HG02970 (cell line): Measurements from ENCODE around the gene EMID1.
"Not testable (repeated sequence)": the region's sequence is repeated elsewhere in the genome, so short reads cannot be mapped to it uniquely, and the experiment has no call there.

Experiments
- ATAC-seq: cut with Tn5 transposase; IDR thresholded peaks from one replicate; pipeline ENCODE4 v1.9.1; 2021; ENCODE audit warnings: mild to moderate bottlenecking, moderate library complexity, moderate number of reproducible peaks; ENCODE audit not compliant: unreplicated experiment, low FRiP score

The EMID1 gene

DNA sequence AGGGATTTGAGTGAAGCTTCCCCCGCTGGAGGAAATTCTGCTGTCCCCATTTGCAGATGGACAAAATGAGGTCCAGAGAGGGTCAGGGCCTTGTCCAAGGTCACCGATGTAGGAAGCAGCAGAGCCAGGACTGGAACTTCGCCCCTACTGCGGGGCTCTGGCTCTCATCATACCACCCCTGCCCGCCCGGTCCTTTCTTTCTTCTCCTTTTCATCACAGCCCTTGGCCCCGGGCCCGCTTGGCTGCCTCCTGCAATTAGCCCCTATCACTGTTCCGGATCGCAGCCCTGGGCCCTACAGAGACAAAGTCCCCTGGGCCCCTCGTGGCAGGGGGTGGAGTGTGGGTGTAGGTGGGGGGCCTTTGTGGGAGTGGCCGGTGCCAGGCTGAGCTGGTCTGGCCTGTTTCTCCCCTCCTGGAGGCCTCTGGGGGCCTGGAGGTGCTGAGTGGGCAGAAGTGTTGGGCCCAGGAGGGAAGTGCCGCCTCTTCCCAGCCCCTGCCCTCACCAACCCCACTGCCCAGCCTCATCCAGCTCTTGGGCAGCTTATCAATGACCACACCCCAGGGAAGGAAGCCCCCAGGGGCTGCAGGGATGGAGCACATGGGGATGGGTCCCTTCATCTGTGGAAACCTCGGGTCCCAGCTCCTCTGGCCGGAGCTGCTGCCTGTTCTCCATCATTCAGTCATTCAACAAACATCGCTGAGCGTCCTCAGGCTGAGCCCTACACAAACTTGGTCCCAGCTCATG, 3.4 kb downstream of the EMID1 start:
- ATAC-seq: no peak

DNA sequence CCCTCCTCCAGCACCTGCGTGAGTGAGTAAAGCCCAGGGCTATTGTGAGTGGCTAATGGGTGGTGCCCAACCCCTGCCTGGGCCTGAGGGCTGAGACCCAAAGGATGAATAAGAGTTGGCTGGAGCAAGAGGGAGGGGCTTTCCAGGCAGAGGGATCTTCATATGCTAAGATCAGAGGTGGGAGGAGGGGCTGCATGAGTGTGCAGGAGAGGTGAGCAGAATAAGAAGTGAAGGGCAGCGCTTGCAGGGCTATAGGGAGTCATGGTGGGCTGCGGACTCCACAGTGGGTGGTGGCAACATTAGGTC, 3.9 kb downstream of the EMID1 start:
- no peak for ATAC-seq

DNA sequence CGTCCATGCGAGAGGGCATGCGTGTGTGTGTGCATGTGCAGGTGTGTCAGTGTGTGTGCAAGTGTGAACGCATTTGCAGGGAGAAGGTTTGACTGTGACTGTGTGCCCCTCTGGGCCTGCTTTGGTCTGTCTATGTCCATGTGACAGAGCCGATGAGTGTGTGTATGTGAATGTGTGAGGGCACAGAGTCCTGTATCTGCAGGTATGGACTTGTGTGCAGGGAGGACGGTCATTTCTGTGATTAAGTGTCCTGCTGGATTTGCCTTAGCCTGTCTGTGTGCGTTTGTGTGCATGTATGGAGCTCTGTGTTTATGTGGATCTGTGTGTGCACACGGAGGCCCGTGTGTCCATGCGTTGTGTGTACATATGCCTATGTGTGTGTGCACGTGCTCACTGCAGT, 5.4 kb downstream of the EMID1 start:
- no peak for ATAC-seq

DNA sequence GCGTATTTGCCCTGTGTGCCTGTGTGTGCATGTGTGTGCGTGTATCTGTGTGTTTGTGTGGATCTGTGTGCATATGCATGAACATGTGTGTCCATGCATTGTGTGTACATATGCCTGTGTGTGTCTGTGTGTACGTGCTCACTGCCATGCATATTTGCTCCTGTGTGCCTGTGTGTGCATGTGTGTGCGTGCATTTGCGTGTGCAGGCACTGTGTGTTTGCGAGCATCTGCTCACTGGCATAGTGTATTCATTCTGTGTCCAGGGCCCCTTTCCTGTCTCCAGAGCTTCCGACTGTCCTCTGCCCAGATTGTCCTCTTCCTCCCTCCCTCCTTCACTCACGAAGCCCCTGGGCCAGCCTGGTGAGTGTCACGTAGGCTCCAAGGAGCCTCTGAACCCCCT, 5.8 kb downstream of the EMID1 start:
- ATAC-seq: no peak

DNA sequence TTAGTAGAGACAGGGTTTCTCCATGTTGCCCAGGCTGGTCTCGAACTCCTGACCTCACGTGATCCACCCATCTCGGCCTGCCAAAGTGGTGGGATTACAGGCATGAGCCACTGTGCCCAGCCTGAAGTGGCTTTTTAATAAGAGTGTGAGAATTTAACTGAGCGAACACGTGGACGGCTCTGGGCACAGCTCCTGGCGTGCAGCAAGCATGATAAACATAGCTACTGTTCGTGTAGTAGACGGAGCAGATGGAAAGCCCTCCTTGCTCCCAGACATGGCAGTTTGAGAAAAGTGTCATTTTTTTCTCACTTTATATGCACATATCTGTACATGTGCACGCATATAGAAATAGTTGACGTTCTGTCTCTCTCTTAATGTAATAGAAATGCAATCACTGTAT, 7.0 kb downstream of the EMID1 start:
- no peak for ATAC-seq

DNA sequence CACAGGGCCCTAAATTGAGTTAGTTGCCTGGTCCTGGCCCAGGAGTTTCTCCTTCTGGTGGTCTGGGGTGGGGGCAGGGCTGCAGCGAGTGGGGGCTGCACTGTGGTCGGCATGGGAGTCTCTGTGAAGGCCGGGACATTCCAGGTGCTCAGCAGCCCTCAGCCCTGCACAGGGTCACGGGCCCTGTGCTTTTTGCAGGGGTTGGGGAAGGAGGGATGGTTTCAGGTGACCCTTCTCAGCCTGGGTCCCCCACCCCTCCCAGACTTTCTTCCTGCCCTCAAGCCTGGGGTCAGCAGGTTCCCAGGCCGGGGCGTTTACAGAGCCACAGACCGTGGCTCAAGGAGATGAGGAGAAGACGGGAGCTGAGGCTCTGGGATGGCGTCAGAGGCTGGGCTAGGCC, 7.8 kb downstream of the EMID1 start:
- no peak for ATAC-seq

DNA sequence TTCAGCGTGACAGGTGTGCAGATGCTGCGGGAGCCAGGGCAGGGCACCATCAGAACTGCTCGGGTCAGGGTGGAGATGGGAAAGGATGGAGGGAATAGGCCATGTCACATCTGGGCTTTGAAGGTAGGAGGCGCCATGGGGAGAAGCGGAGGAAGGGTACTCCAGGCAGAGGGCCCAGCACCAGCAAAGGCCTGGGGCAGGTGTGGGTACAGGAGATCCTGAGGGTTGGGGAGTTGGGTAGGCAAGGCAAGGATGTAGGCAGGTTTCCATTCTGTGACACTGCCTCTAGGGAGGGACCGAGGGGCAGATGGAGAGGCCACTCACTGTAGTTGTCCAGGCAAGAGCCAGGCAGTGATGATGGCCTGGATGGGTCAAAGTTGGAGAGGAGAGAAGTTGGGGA, 8.5 kb downstream of the EMID1 start:
- no peak for ATAC-seq

DNA sequence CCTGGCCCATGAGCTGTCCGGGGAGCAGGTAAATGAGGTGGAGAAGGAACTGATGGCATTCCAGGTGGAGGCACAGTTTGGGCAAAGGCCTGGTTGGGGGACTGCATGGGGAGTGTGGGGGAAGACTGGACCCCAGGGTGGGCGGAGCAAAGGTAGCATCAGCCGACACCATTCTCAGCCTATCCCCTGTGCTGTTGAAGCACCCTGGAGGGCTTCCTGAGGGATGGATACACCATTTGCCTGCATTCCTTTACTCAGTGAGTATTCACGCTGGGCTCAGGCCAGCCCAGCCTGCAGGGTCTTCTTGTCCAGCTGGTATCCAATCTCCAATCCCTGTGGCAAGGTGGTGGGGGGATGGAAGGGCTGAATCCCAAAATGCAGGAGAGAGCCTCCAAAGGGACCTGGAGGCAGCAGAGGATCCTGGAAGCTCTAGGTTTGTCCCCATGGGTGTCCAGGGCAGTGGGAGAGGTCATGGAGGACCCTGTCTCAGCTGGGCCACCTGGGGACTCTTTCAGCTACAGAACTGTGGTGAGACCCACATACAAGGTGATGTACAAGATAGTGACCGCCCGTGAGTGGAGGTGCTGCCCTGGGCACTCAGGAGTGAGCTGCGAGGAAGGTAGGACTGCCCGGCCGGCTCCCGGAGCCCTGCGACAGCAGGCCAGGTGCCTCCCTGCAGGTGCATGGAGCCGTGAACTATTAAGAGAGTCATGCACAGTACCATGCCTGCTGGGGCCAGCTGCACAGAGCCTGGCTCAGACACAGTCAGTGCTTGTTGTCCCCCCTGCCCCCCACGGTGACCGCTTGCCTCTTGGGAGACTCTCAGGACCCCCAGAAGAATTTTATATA, 9.5 kb downstream of the EMID1 start:
- no peak for ATAC-seq

DNA sequence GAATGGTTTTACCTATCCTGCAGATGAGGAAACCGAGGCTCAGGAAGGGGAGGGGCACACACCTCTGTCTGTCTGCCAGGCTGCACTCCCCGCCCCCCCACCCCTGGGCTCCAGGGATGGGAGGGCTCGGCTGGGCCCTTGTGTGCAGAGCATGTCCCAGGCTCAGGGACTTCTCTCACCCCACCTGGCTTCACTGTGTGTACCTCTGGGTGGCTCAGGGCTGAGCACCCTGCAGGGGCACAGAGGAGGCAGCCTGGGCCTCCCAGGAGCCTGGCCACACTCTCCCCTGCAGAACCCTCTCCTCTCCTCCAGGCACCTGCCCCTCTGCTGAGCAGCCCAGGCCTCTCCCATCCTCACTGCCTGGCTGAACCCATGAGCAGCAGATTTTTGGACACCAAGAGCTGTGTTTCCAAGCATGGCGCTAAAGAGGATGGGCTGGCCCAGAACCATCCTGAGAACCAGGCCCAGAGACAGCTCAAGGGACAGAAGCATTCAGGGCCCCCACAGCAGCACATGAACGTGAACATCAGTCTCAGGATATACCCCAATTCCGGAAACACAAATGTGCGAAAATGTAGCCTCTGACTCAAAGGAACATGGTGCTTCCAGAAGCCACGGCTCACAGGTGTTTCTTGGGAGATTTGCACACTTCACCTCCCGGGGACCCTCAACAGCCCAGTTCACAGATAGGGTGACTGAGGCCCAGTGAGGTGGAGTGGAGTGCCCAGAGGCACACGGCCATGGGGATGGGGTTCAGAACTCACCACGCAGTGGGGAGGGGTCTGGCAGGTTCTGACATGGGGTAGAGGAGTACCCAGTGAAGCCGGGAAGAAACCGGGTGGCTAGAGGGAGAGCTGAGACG, 10.5 kb downstream of the EMID1 start:
- no peak for ATAC-seq

DNA sequence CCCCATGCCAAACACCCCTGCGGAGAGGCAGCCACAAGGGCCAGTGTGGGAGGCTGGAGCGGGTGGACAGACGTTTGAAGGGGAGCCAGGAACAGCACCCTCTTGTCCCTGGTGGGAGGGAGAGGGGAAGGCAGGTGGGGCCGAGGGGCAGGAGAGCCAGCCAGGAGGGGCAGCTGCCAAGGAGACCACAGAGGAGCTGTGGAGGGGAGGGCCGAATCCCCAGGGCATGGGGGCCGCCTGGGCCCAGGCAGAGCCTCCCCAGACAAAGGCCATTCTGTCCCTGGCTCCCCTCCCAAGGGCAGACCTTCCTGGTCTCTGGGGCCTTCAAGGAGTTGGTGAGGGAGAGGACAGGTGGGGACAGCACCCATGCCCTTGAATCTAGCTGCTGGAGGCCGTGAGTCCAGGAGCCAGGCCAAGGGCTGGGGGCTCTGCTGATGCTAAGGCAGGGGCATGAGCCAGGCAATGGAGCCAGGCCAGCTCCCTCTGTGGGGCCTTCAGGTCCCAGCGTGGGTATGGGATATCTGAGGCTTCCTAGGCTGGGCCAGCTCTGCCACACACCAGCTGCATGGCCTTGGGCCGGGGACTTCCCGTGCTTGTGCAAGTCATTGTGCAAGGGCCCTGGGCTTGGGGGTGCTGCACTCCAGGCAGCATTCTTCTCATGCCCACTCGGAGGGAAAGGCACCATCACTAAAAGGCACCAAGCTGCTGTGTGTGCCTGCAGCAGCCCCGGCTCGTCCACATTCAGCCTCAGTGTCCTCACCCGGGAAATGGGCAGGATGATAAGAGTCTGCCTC, 11.4 kb downstream of the EMID1 start:
- no peak for ATAC-seq

DNA sequence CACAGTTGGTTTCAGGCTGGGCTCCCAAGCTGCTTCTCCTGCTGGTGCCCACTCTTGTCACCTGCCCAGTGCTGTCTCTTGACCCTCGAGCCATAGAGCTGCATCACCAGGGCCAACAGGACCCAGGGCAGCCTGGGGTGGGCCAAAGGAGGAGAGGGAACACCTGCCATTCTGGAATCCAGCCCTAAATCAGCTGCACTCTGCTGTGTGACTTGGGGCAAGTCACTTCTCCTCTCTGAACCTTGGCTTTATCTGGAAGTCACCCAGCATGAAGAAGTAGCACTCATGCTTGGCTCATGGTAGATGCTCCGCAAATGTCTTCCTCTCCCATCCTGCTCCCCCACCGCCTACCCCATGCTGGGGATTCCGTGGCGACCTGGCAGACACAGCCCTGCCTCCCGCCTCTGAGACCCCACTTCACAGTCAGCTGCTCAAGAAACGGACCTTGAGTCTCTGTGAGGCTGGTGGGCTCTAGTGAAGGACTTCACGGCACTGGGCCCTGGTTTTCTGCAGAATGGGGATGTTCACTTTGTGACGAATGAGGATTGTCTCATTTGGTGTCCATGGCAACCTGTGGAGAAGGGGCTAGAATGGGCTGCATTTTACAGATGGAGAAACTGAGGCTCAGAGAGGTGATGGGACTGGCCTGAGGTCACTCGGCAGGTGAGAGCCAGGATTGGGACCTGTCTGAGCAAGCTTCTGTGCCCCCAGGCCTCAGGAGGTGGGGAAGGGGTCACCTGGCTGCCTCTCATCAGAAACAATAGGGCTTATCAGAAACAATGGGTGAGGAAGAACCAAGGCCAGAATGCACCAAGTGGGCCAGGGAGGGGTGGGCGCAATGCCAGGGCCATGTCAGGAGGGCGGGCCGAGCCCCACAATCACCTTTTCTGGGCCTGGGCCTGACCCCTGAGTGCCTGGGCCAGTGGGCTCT, 12.4 kb downstream of the EMID1 start:
- ATAC-seq: no peak

DNA sequence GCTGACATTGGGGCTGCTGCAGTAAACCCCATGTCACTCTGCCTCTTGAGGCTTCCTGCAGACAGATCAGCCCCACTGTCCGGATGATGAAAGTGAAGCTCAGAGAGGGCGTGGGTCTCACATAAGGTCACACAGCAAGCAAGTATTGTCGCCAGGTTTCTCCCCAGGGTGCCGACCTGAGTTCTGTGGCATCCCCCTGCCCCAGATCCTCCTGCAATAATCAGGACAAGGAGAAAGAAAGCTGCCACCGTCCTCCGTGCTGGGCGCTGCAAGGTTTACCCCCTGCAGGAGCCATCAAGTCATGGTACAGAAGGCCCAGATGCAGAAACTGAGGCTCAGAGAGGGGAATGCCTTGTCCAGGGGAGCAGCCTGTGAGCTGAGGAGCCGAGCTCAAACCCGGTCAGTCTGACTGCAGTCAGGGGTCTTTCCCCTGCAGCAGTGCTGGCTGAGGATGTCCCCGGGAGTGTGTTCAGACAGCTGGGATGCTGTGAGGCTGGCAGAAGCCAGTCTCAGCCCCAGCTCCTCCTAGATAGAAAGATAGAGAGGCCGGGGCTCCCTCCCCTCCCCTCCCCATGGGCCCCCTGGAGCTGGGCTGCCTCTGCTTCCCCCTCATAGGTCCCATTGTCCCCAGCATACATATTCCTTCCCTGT, 13.2 kb downstream of the EMID1 start:
- ATAC-seq: no peak

DNA sequence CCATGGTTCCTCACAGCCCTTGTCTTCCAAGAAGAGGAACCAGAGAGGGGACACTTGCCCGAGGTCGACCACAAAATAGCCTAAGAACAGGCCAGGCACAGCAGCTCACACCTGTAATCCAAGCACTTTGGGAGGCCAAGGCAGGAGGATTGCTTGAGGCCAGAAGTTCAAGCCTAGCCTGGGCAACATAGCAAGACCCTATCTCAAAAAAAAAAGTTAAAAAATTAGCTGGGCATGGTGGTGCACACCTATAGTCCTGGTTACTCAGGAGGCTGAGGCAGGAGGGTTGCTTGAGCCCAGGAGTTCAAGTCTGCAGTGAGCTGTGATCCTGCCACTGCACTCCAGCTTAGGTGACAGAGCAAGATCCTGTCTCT, 13.7 kb downstream of the EMID1 start:
- ATAC-seq: not testable (repeated sequence)

DNA sequence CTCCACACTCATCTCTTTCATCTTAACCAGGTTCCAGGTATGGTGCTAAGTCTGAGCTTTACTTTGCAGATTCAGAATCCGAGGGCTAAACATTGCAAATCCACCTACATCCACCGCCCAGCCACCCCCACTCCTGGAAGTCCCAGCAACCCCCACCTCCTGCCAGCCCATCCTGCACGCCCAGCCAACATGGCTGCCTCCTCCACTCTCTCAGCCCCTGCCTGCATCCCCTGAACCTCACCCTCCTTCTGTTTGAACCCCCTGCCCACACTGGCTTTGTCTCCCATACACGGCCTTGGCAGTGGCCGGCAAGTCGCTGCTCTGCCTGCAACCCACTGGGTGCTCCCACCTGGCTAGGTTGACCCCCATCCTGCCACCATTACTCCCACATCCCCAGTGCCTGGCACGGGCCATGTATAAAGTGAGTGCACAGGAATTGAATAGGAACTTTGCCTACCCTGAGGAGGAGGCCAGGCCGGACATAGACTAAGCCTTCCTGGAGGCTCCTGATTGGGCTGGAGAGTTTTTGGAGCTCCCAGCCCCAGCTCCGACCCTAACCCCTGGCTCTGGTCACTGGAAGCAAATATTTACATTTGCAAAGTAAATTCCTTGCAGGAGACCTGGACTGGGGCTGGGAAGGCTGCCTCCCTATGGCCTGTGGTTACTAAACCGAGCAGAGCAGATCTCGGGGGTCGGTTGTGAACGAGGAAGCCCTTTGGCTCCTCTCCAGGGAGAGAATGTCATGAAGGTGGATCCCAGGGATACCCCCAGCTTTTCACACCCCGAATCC, 14.4 kb downstream of the EMID1 start:
- ATAC-seq: no peak

DNA sequence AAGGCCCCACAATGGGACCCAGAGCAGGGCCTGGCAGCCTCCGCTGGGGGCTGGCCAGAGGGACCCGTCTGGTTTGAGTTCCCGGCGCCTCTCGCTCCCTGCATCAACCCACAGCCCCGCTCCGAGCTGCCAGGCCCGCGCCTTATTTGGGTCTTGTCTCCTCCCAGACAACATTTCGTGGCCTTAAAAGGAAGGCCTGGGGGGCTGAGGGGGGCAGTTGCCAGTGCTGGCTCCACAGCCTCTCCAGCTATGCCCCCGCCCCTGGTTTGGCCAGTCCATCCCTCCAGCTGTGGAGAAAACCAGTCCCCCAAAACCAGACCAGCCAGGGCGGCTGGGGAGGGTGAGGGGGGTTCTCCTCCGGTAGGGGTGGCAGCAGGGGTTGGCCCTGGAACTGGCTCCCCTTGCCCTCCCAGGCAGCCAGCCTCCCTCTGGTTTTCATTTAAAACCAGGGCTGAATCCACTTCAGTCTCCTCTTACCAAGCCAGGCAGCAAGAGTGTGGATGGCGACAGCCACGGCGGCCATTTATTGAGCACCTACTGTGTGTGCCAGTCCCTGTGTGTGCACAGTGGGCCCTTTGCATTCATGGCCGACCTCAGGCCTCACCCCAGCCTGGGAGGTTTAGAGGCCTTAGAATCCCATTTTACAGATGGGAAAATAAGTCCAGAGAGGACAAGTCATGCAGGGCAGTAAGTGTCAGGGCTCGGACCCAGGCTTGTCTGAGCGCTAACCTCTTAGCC, 18.6 kb downstream of the EMID1 start:
- no peak for ATAC-seq

DNA sequence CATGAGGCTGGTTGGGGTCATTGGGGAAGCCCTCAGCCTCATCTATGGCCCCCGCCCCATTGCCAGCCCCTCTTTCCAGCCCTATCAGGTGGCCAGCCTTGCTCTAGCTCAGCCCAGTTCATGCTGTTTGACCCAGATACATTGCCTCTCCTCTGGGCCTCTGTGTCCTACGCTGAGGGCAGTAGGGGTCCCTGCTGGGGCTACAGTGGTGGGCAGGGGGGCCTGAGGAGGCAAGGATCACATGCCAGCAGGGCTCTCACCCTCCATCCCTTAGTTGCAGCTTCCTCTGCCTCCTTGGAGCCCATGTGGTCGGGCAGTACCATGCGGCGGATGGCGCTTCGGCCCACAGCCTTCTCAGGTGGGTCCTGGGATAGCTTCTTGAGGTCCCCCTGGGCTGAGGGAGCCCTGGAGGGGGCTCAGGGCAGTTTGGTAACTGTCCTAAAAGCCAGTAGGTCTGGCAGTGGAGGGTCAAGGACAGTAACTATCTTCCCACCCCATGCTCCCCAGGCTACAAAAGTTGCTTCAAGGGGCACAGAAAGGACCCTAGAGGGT, 19.2 kb downstream of the EMID1 start:
- no peak for ATAC-seq

DNA sequence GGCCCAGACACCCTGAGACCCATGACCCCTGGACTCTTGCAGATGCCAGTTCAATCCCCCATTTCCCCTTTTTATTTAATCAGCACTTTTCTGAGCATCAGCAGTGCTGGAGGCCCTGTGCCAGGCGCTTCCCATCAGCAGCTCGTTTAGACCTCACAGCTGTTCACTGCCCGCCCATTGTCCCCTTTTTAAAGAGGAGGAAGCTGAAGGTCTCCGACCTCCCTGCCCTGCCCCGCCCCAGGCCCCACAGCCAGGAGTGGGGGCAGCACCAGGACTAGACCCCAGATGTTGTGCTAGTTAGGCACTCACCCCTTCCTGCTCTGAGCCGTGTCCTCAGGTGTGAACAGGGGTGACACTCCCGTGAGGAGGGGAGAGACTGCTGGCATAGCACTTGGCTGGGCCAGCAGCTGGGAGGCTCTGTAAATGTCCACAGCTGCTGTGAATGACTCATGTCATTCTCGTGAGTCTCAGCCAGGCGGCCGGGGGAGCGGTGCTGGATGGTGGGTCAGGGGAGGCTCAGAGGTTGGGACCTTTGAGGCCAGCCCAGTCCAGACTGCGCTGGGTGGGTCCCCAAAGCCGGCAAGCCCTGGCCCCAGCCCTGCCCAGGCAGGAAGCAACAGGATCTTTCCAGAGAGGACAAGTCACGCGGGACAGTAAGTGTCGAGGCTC, 19.9 kb downstream of the EMID1 start:
- no peak for ATAC-seq
